ENCODE measurements around the gene PDIA4.
"Not testable (repeated sequence)": the region's sequence is repeated elsewhere in the genome, so short reads cannot be mapped to it uniquely, and the experiment has no call there.

The PDIA4 gene

DNA sequence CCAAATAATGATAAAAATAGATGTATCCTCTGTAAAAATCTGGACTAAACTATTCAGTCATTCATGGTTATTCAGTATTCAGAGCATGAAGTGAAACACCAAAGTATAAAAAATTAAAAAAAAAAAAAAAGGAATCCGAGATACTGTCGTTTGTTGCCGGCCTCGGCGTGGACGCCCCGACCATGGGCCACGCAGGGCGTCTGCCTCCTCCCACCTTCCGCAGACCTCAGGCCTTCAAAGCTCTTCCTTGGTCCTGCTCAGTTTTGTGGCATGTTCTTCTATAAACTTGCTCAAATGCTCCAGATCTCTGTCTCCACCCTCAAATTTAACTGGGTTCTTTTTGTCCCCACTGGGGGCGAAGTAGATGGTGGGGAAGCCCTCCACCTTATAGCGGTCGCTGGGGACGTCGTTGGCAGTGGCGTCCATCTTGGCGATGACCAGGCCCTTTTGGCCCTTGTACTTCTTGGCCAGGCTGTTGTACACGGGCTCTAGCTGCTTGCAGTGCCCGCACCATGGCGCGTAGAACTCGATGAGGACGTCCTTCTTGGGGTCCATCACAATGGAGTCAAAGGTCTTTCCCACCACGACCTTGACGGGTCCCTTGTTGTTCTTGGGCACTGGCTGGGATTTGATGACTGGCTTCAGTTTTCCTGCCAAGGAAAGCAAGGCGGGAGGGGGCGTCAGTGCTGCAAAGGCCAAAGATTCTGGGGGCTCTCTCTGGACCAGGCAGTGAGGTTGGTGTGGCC, 24.6 kb downstream of the PDIA4 start:
- no peak for DNase-seq (ENCODE audit: low spot score)

DNA sequence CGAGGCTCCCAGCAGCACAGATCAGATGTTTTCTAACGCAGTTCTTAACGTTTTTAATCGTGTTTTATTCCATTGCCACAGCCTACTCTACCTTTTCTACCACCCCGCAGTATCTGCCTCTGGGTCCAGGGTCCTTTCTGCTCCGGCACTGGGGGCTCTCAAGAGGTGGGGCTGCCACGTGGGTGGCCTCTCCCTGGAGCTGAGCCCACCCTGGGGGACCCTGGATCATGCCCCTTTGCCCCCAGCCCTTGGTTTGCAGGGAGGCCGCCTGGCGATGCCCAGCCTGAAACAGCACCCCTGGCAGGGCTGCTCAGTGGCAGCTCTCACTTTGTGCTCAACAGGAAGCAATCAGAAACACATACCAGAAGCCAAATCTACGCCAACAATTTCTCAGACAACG, 25.3 kb downstream of the PDIA4 start:
- DNase-seq (ENCODE audit: low spot score) = no peak

DNA sequence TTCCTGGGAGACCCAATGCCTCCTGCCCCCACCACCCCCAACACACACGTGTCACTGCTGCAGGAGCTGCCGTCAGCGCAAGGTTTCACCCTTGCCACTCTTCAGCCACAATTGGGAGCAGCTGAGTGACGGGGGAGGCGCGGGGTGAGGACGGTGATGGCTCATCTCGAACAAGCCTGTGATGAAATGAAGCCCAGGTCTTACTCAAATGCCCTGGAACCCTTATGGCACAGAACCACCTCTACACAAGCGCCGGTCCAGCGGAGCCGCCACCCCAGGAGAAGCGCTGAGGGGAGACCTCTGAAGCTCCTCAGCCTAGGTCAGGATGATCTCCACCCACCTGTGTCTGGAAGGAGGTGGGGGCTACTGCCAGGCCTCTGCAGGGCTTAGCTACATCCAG, 25.7 kb downstream of the PDIA4 start:
- DNase-seq (ENCODE audit: low spot score) = no peak

DNA sequence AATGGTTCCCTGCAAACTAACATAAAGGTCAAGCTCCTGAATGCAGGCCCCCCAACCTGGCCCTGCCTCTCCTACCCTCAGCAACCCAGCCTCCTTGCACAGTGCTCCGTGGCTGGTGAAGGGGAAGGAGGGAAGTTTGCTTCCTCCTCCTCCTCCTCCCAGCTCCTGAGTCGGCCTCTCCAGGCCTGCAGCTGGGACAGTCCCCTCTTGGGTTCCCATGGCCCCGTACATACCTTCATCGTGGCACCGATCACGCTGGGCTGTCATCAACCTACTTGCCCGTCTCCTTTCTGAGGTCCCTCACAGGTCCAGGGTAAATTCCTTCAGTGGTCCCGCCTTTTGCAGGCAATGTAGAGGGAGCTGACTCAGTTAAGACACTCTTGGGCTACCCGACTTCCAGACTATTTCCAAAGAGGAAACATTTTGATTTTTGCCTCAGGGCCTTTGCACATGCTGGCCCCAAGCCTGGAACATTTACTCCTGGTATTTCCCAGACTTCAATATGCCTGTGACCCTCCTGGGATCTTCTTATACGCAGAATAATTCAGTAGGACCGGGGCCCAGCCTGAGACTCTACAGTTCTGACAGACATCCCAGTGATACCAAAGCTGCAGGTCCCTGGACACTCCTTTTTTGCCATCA, 26.8 kb downstream of the PDIA4 start:
- DNase-seq (ENCODE audit: low spot score) = no peak

DNA sequence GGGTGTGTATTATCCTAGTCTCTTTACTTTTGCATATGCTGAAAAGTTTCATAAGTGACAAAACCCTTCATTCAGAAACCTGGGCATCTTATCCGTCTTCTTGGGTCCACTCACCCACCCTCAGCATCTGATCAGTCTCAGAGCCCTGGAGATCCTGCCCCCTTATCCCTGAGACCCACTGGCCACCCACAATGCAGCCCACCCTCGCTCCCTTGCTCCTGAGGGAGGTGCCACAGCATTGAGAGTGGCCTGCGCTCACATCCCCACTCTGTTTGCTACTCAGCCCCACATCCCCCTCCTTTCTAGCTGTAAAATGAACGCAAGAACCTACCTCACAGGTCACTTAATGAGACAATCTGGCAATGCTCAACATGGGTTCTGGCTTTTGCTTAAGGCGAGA, 27.3 kb downstream of the PDIA4 start:
- no peak for DNase-seq (ENCODE audit: low spot score)

DNA sequence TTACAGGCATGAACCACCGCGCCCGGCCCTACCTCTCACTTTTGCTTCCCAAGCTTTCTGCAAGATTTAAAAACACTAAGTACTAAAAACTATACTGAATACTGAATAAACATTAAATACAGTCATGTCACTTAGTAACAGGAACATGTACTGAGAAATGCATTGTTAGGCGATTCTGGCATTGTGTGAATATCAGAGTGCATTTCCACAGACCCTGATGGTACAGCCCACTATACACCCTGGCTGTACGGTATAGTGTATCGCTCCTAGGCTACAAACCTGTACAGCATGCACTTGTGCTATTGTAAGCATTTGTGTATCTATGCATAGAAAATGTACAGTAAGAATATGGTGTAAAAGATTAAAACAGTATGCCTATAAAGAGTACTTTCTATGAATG, 29.1 kb downstream of the PDIA4 start:
- DNase-seq (ENCODE audit: low spot score) = no peak

DNA sequence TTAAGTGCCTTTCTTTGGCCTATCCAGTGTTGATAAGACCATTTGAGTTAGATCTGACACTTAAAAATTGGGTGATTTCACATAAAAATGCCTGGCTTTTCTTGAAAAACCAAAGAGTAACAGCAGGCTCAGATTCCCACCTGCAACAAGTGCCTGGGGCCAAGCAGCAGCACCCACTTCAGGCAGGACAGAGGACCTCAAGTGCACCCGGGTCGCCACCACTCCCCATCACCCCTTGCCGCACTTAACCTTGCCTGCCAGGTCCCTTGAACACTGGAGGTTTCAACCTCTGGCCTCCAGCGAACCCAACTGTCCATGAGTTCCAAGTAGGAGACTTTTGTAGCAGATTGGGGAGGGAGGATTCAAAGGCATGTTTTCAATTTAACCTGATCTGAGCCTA, 30.8 kb downstream of the PDIA4 start:
- DNase-seq (ENCODE audit: low spot score) = no peak

DNA sequence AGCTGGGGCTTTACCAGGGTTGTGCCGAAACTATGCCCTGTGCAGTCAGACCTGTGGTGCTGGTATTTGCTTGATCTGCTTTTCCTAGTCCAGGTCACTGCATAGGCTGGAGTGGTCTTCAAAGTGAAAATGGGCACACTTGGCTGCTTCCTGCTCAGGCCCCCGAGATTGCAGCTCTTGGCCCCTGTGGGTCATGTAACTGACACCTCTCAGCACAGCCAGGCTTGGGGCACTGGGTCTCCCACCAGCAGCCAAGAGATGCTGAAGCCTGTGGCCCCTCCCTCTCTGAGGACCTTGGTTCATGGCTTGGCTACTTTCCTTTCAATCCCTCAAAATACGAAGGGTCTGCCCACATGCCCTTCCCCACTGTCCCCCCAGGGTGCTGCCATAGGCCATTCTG, 33.7 kb downstream of the PDIA4 start:
- no peak for DNase-seq (ENCODE audit: low spot score)

DNA sequence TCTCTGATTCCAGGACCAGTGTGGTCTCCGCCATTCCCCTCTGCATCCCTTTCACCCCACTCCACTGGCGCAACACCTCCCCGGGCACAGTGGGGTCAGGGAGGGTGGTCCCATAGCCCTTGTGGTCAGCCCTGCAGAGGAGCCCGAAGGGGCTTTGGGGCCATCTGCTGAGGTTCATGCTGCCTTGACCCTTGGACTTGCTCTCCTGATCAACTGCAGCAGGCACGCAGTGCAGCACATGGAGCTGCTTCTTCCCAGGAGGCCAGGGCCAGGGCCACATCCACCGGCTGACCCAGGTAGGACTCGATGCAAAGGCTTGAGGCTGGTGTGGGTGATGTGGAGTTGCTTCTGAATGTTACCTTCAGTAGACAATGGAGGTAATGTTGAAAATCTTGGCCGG, 35.1 kb downstream of the PDIA4 start:
- no peak for DNase-seq (ENCODE audit: low spot score)

DNA sequence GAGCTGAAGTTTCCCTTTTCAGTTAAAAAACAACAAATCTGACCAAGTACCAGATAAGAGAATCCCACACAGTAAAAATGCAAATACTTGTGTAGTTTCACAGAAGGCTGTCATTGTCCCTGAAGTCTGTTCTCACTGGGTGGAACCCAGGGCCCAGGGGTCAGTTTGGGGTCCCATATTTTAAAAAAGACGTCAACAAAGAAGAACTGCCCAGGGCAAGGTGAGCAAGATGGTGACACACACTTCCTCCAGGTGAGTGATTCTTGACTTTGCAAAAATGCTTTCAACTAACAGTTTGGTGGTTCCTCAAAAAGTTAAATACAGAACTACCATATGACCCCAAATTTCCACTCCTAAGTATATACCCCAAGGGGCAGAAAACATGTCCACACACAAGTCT, 36.8 kb downstream of the PDIA4 start:
- DNase-seq (ENCODE audit: low spot score) = no peak

DNA sequence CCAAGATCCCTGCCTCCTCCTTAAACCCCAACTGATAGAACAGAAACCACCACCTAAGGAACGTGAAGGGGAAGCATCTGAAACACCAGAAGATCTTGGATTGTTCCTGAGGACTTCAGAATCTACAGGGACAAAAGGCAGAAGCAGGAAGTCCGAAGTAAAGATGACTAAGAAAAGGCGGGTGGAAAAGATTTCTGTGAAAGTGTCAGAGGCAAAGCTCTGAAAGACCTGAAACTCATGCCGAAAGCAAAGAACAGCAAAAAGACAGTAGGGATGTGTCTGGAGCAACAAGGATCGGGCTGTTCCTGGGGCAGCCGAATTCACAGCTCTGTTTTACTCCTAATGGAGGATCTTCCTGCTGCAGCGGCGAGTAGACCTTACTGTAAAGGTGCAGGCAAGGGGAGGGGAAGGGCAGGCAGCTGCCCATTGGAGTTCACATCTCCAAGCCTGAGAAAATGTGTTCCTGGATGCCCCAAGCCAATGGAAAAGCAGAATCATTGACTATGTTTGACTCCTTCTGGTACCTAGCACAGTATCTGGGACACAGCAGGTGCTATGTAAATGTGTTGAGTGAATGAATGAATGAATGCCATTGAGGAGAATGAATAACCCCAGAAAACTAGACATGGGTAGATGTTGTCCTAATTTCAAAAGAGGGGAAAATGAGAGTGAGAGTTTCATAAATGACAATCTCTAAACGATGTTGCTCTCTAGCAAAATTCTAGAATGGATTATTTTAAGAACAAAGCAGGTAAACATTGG, 40.4 kb downstream of the PDIA4 start:
- no peak for DNase-seq (ENCODE audit: low spot score)

DNA sequence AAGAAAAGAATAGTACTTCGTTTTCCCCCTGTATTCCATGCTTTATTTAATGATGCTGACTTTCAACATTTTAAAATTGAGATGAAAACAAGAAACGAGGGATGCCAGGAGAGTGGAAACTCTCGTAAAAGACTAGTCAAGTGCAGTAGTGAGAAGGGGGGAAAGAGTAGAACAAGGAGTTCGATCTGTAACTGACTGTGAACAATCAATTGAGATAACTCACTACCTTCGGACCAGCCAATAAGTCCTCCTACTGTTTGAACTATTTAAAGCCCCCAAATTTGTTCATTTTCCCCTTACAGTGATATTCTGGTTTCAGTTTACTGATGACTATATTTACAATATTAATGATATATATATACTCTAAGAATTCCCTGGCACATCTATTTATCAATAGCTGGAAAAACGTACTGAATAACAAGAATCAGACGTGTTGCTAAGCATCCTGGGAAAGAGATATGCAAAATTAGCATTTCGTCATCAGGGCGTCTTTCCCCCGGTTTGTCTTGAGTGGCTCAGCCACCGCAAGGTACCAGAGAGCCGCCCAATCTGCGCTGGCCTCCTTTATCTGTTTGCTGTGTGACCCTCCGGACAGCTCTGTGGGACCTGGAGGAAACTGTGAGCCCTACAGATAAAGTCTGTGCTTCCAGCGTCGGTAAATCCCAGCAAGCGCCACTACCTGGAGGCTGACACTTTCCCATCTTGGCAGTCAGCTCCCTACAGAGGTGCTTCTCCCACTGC, 41.1 kb downstream of the PDIA4 start:
- DNase-seq (ENCODE audit: low spot score) = peak; percentile 92

DNA sequence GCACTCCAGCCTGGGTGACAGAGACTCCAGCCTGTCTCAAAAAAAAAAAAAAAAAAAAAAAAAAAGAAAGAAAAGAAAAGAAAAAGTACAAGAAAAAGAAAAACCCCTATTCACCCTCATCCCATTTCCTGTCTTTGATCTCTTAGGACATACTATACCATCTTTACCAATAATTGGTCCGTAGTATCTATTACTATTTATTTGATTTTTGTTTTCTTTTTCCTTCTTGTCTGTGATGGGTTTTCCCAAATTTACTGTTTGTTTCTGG, 41.6 kb downstream of the PDIA4 start:
- no peak for DNase-seq (ENCODE audit: low spot score)

DNA sequence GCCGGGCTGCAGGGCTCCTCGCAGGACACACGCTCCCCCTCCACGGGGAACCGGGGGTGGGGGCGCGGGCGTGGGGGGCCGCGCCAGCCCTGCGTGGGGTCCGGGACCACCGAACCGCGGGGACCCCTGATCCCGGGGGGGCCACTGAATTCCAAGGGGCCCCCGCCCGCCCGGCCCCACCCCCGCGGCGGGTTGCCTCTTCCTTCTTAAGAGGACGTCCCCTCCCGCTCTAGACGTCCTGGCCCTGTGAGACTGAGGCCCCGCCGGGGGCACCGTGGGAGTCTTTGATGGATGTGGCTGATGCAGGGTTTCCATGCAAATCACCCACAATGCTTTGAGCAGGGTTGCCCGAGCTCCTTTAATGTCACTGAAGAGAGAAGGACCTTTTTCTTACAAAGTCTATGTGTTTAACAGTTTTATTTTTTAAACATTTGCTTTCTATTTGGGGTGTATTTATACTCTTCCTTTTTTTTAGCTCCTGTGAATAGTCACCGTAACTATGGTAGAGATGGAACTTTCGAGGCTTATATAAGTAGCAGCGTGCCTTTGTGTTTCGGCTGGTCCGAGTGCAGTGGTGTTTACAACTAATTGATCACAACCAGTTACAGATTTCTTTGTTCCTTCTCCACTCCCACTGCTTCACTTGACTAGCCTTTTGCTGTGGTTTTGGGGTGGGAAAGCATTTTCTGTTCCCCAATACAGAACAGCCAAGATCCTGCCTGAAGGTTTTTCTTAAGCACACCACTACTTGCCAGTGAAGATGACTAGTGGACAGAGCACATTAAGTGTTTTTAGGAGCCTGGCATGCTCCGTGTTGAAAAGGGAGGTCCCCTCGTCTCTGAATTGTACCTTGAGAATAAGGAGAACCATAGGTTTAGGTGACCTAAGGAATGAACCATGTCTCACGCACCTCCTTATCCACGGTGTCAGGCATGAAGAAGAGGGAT, 44.8 kb downstream of the PDIA4 start:
- DNase-seq (ENCODE audit: low spot score) = peak; percentile 75

DNA sequence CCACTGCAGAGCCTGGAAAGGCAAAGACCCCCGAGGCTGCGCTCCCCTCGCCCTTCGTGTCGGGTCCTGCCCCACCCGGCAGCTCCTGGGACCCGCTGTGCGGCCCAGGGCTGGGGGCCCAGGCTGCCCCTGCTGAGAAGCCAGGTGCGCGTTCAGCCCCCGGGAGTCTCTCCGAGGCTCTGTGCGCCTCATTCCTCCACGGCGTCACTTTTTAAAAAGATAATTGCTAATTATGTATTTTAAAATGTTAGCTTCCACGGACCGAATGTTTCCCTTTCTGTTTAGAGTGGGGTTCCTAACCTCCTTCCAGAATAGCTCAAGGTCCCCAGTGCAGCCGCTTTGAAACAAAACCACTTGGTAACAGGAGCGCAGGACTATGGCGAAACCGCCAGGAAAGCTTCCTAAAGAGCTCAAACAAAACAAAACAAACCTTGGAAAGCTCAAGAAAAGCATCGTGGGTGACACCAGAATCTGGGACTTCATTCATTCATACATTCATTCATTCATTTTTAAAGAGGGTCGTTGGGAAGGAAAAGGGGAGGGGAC, 45.6 kb downstream of the PDIA4 start:
- DNase-seq (ENCODE audit: low spot score) = peak; percentile 21

DNA sequence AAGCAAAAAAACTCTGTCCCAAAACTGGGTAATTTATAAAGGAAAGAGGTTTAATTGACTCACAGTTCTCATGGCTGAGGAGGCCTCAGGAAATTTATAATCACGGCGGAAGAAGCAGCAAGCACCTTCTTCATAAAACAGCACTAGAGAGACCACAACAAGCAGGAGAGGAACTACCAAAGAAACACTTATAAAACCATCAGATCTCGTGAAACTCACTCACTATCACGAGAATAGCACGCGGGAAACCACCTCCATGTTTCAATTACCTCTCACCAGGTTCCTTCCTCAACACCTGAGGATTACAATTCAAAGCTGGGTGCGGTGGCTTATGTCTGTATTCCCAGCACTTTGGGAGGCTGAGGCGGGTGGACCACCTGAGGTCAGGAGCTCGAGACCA, 48.5 kb downstream of the PDIA4 start:
- DNase-seq (ENCODE audit: low spot score) = no peak

DNA sequence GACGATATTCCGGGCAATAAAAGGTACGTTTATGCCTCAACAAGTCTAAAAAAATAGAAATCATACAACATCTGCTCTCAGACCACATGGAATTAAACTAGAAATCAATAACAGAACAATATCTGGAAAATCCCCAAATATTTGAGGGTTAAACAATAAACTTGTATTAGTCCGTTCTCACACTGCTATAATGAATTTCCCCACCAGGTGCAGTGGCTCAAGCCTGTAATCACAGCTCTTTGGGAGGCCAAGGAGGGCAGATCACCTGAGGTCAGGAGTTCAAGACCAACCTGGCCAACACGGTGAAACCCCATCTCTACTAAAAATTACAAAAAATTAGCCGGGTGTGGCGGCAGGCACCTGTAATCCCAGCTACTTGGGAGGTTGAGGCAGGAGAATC, 49.2 kb downstream of the PDIA4 start:
- not testable (repeated sequence) for DNase-seq (ENCODE audit: low spot score)

DNA sequence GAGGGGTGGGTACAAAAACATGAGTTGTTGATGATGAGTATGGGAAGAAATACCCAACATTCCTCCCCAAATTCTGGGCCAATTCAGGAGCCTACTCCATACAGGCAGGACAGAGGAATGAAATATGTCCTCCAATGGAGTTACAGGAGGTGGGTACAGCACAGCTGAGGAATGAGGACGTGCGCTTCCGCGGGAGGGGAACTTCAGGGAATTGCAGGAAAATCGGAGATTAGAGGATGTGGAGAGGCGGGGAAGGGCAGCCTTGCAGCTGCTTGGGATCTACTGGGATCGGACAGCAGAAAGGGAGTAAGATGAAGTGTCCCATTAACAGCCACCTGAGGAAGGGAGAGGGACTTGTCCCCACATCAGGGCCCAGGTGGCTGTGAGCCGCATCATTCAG, 50.2 kb downstream of the PDIA4 start:
- DNase-seq (ENCODE audit: low spot score) = no peak

DNA sequence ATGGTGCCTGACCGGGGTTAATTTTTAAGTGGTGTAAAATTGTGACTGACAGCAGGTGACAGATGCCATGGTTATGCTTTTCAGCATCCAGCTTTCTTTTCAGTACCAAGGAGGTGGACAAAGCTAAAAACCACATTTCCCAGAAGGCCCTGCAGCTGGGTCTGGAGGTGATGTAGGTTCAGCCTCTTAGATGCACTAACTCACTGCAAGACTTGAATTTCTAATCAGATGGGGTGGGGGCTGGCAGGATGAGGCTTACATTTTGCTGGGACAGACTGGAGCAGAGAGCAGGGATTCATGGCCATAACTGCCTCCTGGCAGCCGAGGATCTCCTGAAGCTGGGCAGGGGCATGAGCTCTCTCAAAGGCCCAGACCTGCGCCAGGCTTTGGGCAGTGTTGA, 52.4 kb downstream of the PDIA4 start:
- DNase-seq (ENCODE audit: low spot score) = no peak

DNA sequence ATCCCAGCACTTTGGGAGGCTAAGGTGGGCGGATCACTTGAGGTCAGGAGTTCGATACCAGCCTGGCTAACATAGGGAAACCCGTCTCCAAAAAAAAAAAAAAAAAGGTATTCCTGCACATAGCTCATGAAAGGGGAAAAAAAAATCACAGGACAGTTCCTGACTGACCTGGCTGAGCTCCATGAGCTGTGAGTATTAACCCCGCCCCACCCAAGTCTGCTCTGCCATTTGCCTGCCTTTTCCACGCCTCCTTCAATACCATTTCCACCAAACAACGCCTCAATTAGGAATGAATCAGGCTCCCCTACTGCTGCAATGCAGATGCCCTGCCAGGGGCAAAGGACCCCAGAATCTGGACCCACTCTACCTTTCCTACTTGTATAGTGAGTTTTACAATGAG, 55.0 kb downstream of the PDIA4 start:
- DNase-seq (ENCODE audit: low spot score) = no peak

DNA sequence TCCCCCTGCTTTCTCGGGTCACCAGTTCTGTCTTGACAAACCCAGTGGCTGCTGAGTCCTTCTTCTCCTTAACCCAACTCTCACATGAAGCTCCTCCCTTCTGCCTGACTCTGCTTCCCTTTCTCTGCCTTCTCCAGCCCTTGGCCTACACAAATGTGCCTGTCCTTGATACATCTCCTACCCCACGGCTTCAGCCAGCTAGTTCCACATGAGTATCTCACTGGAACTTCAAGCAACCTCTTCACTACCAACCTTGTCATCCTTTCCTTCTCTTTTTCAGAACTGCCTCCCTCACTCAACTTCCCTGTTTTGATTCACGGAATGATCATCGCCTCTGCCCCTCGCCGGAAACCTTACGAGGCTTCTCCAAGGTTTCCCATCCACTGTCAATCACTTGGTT, 55.9 kb downstream of the PDIA4 start:
- no peak for DNase-seq (ENCODE audit: low spot score)

Measured in AG08395 (cell line).